Stimulated activated CD4-positive, alpha-beta T cell treated with anti-CD3 and anti-CD28 coated beads, TNF-alpha, amount 100 ng/mL, for 24 hours (primary cell): ENCODE data around the gene NID1.

ENCODE experiments used
- DNase-seq, 3 experiments: peaks; one replicate each; pipeline ENCODE4 v3.0.0-alpha.2; 2020; ENCODE audit warnings: low read depth in 3 of 3

The NID1 gene

DNA sequence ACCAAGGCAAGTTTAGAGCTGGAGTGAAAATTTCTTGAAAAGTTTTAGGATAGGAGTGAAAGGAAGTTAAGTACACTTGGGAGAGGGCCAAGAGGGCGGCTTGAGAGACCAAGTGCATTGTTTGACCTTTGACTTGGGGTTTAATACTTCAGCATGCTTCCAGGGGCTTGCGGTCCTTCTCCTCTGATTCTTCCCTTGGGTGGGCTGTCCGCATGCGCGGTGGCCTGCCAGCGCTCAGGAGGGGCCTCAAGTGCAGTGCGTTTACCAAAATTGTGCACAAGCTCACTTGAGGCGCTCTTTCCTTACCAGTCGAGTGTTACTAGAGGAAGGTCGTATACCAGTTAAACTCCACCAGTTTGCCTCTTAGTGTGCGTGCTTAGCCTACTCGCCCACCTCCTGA is 106.9 kb downstream of the NID1 start:
- DNase-seq: no peak

DNA sequence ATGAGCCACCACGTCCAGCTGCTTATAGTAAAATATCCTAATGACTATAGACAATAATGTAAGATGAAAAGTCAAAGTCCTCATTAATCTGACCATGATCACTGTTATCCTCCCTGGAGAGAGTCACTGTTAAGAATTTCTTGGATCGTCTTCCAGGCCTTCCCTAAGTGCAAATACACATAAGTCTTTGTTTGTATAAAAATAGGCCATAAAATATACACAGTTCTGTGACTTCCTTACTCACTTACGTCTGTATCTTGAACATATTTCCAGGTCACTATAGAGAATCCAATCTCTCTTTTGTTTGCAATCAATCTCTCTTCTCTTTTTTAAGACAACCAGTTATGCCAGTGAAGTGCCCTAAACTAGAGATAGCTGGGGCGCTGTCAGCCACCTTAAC is 109.1 kb downstream of the NID1 start:
- DNase-seq: no peak

DNA sequence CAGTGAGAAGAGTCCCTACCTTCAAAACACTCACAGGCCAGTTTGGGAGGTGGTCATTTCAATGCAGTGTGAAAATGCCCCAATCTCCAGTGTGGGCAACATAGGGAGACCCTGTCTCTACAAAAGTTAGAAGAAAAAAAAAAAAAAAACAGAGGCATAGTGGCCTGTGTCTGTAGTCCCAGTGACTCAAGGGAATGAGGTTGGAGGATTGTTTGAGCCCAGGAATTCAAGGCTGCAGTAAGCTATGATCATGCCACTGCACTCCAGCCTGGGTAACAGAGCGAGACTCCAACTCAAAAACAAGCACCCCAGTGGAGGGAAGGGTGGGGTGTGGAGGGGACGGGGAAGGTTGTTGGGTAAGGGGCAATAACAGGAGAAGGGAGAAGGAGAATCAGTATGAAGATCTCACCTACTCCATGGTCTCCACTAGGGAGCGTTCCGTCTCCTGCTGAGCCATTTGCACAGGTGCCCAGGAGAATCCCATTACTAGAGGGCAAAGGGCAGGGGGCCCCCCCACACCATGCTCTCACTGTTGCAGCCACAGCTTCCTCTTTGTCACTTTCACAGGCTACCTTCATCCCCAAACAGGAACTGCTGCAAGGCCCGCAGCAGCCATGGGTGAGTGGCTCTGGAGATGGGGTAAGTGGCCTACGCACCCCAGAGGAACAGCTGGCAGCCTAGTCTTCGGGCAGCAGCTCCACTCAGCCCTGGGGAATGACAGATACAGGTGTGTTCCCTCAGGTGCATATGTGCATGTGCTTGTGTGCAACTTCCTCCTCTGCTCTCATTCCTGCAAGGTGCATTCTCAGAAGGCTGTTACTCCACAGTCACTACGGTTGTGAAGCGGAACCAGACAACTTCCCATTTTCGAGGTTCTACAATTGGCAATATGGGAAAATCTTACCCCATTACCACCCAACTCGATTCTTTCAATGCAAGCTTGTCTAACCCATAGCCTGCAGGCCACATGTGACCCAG is 110.3 kb downstream of the NID1 start:
- DNase-seq: peak in 1 of 3 experiments; percentile 25

DNA sequence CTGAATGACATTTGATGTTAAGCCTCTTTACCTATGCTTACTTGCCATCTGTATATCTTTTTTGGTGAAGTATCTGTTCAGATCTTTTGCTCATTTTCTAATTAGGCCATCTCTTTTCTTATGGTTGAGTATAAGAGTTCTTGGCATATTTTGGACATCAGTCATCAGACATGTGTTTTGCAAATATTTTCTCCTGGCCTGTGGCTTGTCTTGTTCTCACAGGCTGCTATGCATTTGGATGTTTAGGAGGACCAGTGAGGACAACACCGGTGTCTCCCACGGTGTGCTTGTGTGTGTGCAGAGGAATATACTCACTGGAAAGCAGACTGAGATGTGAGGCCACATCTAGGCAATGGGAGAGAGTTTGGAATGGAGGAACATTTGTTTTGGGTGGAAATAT is 111.1 kb downstream of the NID1 start:
- DNase-seq: no peak

GRCh38 chr1:235952950-235953615 is 111.8 kb downstream of the NID1 start:
- DNase-seq: peak; percentile 11 to 19 (median 15)

- no peak for DNase-seq
These were observed 113.2 kb downstream of the NID1 start for GRCh38 chr1:235951661-235952060.

DNA sequence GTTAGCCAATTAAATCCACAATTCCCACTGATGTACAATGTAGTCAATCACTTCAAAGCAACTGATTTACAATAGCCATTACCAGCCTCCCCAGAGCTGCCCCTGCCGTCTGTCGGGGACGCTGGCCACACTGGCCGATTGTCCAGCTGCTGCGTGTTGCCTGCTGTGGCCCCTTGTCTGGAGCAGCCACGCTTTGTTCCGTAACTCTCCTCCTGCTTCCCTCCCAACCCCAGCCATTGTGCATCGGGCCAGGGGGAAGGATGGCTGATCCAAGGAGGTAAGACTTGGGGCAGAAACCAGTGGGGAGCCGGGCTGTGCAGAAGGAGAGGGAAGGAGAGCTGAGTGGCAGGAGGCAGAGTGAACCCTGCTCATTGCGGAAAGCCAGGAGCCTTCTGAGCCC is 114.6 kb downstream of the NID1 start:
- DNase-seq: no peak

DNA sequence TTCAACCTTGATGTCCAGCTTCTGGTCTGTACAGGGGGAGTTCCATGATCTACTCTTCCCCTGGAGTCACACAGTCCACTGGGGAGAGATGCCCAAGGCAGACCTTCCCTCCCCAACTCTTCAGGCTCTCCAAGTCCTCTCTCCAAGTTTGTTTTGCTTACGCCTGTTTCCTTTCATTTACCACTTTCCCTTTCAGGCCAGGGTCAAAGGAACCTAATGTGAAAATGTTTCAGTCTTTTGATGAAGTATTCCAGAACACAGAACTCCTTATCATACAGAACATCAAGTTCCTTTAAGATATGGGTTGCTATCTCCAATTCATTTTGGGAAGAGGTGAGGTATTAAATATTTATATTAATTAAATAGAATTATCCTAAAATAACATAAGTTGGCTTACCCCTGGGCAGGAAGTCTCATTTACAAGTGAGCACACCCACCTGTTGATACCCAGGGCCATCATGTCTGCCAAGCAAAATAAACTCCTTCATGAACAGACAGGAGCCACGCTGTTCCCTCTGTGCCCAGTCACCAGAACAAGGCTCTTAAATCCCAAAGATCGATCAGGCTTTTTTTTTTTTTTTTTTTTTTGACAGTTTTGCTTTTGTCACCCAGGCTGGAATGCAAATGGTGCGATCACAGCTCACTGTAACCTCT is 116.0 kb downstream of the NID1 start:
- no peak for DNase-seq

DNA sequence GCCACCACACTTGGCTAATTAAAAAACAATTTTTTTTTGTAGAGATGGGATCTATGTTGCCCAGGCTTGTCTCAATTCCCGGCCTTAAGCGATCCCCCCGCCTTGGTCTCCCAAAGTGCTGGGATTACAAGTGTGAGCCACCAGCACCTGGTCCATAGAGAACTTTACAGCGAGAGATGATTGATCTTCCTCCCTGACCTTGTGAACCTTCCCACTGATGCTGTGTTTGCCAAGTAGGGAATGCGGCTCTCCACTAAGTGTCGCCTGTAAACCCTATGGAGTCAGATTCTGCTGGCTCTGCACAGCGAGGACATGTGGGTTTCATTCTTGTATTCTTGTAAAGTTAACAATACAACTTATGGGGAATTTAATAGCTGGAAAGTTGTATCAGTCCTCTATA is 116.9 kb downstream of the NID1 start:
- no peak for DNase-seq

GRCh38 chr1:235946571-235946981 is 118.3 kb downstream of the NID1 start:
- DNase-seq: no peak

GRCh38 chr1:235945775-235946570 is 118.9 kb downstream of the NID1 start:
- no peak for DNase-seq

DNA sequence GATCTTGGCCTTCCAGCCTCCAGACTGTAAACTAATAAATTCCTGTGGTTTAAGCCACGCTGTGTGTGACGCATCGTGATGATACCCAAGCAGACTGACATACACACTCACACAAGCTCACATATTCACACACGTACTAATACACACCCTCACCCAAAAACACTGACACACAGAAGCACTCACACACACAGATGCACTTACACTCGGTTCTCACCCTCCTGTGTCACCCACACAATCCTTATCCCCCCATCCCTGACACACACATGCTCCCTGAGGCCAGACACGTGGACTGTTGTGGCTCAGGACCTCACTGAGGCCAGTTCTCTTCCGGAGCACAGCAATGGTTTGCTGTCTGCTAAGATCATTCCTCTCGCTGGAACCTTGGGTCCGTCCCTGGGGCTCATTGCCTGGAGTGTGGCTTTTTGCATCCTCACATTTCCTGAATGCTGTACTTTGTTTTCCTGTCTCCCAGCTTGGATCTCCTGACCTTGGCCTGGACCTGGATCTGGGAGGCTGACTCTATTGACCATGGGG is 121.2 kb downstream of the NID1 start:
- no peak for DNase-seq

DNA sequence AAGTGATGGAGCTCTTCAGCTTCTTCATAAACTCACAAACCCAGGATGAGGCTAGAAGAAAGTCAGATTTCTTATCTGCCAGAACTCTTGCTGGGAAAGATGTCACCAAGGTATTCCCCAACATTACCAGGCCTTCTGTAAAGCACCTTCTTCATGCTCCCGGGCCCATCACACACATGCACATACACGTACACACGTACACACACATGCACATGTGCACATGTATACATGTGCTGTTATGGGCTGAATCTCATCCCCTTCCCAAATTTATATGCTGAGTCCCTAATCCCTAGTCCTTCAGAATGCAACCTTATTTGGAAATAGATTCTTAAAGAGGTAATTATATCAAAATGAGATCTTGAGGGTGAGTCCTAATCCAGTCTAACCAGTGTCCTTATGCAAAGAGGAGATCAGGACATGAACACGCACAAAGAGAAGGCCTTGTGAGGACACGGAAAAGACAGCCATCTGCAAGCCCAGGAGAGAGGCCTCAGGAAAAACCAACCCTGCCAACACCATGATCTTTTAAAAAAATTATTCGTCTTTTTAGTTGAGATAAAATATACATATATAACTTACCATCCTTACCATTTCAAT is 121.8 kb downstream of the NID1 start:
- DNase-seq: no peak

DNA sequence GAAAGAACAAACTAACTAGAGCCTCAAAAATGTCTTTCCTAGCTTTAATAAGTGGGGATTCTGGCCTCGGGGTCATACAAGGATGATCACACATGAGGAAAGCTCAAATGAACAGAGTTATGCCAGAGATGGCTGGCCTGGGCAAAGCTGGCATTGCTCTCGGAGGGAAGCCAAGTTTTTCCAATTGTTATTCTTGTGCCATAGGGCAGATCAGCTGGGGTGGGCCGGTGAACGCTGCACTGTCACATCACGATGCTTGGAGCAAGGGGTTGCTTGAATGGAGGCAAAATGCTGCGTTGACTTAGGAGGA is 122.3 kb downstream of the NID1 start:
- DNase-seq: no peak

DNA sequence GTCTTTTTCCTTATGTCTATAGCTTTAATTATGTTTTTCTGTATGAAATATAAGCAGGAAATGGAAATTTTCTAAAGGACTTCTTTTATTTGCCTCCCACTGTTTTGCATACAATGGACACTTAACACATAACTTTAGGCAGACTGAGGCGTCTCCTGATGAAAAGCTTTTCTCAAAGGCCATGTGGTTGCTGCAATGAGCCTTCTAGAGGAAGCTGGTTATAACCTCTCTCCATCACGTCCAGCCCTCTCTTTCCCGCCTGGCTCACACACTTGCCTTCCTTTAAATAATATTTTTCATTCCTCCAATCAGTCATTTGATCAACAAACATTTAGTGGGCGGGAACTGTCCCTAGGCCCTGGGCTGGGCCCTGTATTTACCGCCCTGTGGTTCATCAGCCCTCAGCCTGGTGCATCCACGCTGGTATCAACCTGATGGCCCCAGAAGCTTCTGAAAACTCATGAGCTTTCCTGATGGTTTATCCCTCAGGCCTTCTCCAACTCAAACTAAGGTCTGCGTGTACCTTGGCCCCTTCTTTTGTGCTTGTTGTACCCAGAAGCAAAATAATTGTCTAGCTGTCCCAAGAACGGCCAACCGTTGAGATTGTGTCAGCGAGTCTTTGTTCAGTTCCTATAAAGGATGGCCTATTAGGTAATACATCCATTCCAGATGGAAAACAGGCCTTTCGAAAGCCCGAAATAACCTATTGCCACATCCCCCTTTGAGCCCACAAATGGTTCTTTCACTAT is 122.8 kb downstream of the NID1 start:
- no peak for DNase-seq

- no peak for DNase-seq
These were observed 124.6 kb downstream of the NID1 start for GRCh38 chr1:235940285-235940684.

DNA sequence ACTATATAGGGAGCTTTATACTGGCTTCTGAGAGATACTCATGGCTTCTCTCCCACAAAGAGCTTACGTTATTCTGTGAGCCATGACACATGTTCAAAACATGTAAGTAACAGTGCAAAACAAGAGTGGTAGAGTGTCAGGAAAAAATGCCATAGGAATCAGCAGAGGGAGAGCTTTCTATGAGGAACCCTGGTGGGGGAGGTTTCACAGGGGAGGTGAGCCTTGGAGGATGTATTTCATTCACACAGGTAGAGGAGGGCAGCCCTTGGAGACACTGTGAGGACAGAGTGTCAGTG is 125.5 kb downstream of the NID1 start:
- no peak for DNase-seq

GRCh38 chr1:235938709-235939479 is 126.0 kb downstream of the NID1 start:
- no peak for DNase-seq

DNA sequence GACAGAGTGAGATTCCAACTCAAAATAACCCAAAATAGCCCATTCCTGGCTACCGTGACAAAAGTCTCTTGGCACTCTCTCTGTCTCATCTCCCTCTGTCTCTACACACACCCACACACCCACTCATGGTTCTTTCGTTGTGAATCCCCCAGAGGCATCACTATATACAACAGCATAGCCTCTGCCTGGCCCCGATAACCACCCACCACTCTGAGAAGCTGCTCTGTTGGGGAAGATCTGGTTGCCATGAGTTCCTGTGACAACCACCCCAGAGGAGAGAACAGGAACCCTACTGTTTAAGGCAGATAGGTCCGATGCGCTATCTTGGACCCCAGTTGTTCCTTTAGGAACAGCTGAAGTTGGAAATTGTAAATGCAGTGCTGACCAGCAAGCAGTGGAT is 127.8 kb downstream of the NID1 start:
- DNase-seq: no peak
